GM21381 (cell line): ENCODE measurements around the gene TUSC2.

Experiments
- ATAC-seq: cut with Tn5 transposase; IDR thresholded peaks from one replicate; pipeline ENCODE4 v1.9.1; 2021; ENCODE audit warnings: mild to moderate bottlenecking, moderate library complexity; ENCODE audit not compliant: unreplicated experiment

TUSC2 gene

GRCh38 chr3:50354850-50355249 lies 26.8 kb upstream of the TUSC2 start:
- no peak for ATAC-seq

DNA sequence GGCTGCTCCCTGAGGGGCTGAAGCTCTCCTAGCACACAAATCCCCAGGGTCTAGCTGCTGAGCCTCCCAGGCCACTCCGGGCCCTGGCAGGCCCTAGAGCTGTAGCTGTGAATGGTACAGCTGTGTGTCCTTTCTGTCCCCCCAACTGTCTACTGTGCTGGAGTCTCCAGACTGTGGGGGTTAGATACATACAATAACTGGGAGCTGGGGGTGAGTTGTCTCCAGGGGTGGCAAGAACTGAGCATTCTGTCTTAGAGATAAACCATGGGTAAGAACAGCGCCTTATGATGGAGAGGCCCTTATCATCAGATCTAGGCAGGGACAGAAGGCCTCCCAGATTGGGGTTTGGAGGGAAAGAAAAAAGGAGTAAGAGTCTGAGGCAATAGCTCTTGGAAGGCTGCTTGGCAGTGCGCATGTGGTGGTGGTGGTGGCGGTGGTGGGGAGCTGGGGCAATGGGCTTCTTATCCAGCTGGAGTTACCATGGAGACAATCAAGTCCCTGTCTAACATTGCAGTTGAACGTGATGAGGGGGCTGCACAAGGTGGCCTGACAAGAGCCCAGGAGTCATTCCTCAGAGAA lies 26.3 kb upstream of the TUSC2 start:
- no peak for ATAC-seq

DNA sequence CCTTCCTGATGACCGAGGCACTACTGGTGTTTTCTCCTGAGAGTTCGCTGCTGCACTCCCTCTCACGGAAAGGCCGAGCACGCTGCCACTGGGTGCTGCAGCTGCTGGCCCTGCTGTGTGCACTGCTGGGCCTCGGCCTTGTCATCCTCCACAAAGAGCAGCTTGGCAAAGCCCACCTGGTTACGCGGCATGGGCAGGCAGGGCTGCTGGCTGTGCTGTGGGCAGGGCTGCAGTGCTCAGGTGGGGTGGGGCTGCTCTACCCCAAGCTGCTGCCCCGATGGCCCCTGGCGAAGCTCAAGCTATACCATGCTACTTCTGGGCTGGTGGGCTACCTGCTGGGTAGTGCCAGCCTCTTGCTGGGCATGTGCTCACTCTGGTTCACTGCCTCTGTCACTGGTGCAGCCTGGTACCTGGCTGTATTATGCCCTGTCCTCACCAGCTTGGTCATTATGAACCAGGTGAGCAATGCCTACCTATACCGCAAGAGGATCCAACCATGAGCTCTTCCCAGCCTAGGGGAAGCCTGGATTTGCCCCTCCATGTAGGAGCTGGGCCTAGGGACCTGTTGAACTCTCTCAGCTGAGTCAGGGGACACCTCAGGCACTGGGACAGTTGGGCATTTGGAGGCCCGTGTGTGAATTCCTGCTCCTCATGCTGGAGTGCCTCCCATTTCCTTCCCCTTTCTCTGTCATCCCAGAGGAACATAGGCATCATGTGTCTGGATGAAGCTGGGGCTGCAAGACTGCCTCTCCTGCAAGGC lies 25.4 kb upstream of the TUSC2 start:
- ATAC-seq = no peak

DNA sequence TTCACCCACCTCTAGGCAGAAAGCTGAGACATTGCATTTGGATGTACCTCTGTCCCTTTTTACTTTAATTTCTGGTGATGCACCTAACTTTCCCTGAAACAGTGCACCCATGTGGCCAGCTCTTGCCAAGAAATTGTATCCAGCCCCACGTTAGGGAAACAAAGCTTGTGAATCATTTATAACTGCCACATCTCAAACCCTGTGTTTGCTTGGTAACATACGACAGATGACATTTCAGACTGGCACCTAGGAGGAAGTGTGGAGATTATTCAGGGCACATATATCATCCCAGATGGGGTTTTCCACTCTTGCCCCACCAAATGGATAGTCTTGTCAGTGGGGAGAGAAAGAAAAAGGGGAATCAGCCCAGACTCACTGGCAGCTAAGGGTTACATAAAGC lies 24.8 kb upstream of the TUSC2 start:
- ATAC-seq = no peak

GRCh38 chr3:50351323-50351697 lies 23.3 kb upstream of the TUSC2 start:
- ATAC-seq = no peak

- ATAC-seq = peak; percentile 81
Observed at GRCh38 chr3:50350527-50351322, 22.7 kb upstream of the TUSC2 start, which contains the start of the genes CYB561D2 and NPRL2. Gene CYB561D2, plus strand, starts transcription at chr3:50350862. Its CDS starts 572 bp downstream, at chr3:50351434. Gene NPRL2, minus strand, starts transcription at chr3:50350775. Its CDS starts 123 bp downstream, at chr3:50350652.

- no peak for ATAC-seq
Observed at GRCh38 chr3:50350213-50350526, 22.1 kb upstream of the TUSC2 start.

- no peak for ATAC-seq
Observed at GRCh38 chr3:50347187-50347813, 19.3 kb upstream of the TUSC2 start.

DNA sequence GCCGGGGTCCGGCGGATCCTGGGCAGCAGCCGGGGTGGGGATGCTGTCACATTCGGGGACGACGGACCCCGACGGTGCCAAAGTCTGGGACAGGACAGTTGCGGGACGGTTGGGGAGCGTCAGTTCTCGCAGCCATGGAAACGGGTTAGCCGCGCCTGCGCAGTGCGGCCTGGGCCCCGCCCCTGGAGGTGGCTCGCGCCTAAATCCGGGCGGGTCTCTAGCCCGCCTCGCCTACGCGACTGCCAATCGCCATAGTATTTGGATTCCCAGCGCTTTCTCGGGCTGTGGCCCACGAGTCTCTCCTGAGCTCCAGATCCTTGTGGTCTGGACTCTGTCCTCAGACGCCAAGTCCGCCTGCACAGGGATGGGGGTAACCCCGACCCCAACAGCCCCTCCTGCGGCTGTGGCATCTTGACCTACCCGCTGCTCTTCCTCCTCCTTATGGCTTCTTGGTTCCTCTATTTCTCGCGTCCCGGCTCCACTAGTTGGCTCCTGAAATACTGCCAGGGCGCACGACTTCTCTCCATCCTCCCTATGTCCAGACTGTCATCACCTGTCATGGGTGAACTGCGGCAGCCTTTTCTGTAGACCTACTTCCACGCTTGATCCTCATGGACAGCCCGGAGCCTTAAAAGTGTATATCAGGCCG lies 17.7 kb upstream of the TUSC2 start, which contains the start of gene ZMYND10:
Gene ZMYND10 (minus strand): TSS at position 147 of the 649 bp plus-strand sequence. CDS start 153 bp downstream, outside the sequence.
- no peak for ATAC-seq

GRCh38 chr3:50345008-50345407 lies 17.0 kb upstream of the TUSC2 start:
- no peak for ATAC-seq

DNA sequence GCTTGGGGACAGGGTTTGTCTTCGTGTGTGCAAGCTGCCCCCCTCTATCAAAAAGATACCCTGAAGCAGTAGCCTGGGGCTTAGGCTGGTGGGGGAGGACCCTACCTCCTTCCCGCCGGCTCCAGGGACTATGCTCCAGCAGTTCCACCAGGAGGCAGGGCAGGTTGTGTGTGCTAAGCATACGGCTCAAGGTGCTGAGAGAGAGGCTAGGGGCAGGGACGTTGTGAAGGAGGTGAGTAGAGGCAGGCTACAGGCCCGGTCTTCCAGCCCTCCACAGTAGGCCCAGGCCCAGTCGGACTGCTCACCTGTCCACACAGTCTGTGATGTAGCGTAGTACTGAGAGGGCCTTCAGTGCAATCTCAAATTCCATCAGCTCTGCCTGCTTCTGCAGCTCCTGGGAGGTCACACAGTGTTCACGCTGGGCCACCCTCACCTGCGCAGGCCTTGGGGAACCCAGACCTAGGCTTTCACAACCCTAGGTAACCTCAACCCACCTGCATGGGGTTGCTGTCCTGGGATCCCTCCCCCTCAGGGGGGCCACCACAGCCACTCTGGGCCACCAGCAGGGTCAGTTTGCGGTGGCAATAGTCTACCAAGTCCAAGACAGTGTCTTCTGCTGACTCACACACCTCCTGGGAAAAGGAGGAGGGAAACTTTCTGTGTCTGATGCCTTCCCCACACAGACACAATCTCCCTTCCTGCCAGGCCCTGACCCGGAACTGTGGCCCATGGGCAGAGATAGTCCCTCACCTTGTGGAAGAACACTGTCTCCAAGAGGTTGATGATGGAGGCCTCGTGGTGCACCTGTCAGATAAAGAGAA lies 15.0 kb upstream of the TUSC2 start:
- no peak for ATAC-seq

- ATAC-seq = no peak
Observed at GRCh38 chr3:50341996-50342650, 14.1 kb upstream of the TUSC2 start.

- no peak for ATAC-seq
Observed at GRCh38 chr3:50341537-50341936, 13.5 kb upstream of the TUSC2 start.

DNA sequence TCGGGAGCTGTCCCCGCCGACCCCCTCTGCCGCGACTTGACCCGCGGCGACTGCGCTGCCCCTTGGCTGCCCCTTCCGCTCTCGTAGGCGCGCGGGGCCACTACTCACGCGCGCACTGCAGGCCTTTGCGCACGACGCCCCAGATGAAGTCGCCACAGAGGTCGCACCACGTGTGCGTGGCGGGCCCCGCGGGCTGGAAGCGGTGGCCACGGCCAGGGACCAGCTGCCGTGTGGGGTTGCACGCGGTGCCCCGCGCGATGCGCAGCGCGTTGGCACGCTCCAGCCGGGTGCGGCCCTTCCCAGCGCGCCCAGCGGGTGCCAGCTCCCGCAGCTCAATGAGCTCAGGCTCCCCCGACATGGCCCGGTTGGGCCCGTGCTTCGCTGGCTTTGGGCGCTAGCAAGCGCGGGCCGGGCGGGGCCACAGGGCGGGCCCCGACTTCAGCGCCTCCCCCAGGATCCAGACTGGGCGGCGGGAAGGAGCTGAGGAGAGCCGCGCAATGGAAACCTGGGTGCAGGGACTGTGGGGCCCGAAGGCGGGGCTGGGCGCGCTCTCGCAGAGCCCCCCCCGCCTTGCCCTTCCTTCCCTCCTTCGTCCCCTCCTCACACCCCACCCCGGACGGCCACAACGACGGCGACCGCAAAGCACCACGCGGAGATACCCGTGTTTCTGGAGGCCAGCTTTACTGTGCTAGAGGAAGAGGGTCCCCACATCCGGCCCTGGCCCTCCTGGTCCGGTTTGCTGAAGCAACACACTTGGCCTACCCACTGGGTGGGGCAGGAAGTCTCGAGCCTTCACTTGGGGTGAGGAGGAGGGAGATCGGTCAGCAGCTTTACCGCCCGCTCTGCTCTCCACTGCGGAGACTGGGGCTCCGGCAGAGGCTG lies 12.7 kb upstream of the TUSC2 start, which contains the start of gene RASSF1:
Gene RASSF1 (minus strand): TSS at position 389 of the 882 bp plus-strand sequence. CDS start 31 bp downstream, at position 358.
- ATAC-seq = no peak

DNA sequence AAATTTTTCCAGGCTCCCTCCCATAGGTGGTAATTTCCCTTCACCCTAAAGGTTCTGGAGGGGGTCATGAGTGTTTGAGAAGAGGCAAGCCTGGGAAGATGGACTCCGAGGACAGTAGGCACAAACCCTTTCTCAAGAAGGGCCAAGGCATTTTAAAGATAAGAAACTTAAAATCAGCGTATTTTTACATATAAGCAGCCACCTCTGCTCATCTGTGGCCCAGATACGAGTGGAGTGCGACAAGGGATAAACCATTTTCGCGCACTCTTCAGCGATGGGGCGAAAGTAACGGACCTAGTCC lies 12.1 kb upstream of the TUSC2 start:
- no peak for ATAC-seq

DNA sequence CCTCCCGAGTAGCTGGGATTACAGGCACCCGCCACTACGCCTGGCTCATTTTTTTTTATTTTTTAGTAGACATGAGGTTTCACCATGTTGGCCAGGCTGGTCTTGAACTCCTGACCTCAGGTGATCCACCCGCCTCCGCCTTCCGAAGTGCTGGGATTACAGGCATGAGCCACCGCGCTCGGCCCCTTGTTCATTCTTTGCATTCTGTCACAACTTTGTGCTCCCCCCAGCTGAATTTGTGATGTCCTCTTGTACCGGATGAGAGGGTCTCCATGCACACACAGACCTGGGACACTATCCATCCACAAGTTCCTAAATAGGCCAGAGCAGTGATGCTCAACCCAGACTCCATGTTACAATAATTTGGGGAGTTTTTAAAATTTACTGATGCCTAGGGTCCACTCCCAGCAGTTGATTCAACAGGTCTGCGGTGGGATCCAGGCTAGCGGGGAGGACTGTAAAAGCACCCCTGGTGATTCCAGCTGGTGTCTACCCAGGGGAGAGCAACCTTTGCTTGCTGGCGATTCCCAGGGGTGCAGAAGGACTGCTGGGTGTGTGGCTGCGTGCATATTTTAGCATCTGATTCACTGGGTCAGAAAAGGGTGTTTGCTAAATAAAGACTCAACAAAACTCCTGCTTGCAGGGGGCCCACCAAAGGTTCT lies 11.6 kb upstream of the TUSC2 start:
- ATAC-seq = no peak

GRCh38 chr3:50338965-50339364 lies 10.9 kb upstream of the TUSC2 start:
- ATAC-seq = no peak
